COLO668 (cell line): ENCODE results near the gene KIF13A.
A peak's percentile ranks its signal among the peaks of the same experiment; 100 is the strongest.
"Not testable (repeated sequence)": the region's sequence is repeated elsewhere in the genome, so short reads cannot be mapped to it uniquely, and the experiment has no call there.

Experiments
- DNase-seq: peaks from one replicate; lab custom pipeline; 2025; ENCODE audit not compliant: unreplicated experiment; lab: John Stamatoyannopoulos, UW

KIF13A gene

GRCh38 chr6:17987447-17987696 lies at the start of gene KIF13A:
KIF13A (minus strand) TSS chr6:17987635; CDS start chr6:17987463, 172 bp downstream.
- DNase-seq, result peak; percentile 74

DNA sequence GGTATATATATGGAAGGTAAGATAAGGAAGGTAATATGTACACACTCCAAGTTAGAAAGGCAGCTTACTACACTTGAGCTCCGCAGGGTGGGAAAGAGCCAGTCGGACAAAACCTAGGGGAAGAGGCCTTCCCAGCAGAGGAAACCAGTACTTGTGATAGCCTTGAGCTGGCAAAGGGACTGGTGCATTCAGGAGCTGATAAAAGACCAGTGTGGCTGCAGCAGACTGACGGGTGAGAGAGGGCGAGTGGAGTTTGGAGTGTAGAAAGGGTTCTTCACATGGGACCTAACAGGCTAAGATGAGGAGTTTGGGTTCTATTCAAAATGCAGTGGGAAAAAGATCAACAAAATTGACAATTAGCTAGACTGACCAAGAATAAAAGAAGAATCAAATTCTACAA lies 49.3 kb upstream of the KIF13A start:
- no peak for DNase-seq

GRCh38 chr6:18035330-18035854 lies 48.0 kb upstream of the KIF13A start:
- DNase-seq, result no peak

- DNase-seq, result peak; percentile 33
These were observed 47.4 kb upstream of the KIF13A start for GRCh38 chr6:18034798-18035202.

GRCh38 chr6:18031680-18032256 lies 44.3 kb upstream of the KIF13A start:
- DNase-seq, result no peak

- DNase-seq, result no peak
These were observed 43.8 kb upstream of the KIF13A start for GRCh38 chr6:18031189-18031588.

GRCh38 chr6:18028332-18028731 lies 40.9 kb upstream of the KIF13A start:
- no peak for DNase-seq

GRCh38 chr6:18025596-18025995 lies 38.2 kb upstream of the KIF13A start:
- no peak for DNase-seq

DNA sequence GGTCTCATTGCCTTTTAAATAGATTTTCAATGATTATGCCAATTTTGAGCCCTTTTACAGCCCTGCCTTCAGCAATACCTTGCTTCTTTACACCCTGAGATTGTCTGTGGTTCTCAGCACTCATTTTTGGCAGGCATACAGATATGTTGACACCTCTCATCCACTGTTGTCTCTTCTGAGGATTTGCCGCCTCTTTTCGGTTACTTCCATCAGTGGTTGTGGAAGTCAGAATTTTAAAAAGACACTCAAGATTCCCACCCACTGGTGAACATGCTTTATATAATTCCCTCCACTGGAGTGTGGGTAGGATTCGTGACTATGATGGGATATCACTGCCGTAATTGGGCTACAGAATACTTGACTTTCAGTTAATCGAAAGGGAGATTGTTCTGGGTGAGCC lies 37.4 kb upstream of the KIF13A start:
- no peak for DNase-seq

- DNase-seq, result no peak
These were observed 36.5 kb upstream of the KIF13A start for GRCh38 chr6:18023891-18024290.

GRCh38 chr6:18022398-18023231 lies 35.2 kb upstream of the KIF13A start:
- DNase-seq, result no peak

DNA sequence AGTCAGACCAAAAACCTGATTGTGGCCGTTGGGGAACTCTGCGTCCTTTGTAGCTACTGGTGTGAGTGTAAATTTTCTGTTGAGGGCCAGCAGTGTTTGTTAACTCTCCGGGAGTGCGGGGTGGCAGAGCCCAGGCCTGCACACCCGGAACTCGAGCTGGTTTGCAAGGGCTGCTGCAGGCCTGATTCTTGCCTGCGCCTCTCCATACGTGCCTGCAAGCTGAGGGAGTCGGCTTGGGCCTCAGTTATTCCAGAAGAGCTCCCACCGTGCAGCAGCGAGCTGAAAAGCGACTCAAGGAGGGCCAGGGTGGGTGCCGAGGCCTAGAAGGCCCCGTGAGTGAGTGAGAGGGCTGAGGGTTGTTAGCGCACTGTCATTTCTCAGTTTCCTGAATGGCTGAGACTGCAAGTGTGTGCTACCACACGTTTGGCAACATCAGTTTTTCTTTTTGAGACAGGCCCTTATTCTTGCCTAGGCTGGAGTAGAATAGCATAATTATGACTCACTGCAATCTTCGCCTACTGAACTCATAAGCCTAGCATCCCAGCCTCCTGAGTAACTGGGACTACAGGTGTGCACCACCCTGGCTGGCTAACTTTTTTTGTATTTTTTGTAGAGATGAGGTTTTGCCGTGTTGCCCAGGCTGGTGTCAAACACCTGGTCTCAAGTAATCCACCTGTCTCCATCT lies 33.9 kb upstream of the KIF13A start:
- DNase-seq, result no peak

GRCh38 chr6:18020545-18020944 lies 33.1 kb upstream of the KIF13A start:
- not testable (repeated sequence) for DNase-seq

DNA sequence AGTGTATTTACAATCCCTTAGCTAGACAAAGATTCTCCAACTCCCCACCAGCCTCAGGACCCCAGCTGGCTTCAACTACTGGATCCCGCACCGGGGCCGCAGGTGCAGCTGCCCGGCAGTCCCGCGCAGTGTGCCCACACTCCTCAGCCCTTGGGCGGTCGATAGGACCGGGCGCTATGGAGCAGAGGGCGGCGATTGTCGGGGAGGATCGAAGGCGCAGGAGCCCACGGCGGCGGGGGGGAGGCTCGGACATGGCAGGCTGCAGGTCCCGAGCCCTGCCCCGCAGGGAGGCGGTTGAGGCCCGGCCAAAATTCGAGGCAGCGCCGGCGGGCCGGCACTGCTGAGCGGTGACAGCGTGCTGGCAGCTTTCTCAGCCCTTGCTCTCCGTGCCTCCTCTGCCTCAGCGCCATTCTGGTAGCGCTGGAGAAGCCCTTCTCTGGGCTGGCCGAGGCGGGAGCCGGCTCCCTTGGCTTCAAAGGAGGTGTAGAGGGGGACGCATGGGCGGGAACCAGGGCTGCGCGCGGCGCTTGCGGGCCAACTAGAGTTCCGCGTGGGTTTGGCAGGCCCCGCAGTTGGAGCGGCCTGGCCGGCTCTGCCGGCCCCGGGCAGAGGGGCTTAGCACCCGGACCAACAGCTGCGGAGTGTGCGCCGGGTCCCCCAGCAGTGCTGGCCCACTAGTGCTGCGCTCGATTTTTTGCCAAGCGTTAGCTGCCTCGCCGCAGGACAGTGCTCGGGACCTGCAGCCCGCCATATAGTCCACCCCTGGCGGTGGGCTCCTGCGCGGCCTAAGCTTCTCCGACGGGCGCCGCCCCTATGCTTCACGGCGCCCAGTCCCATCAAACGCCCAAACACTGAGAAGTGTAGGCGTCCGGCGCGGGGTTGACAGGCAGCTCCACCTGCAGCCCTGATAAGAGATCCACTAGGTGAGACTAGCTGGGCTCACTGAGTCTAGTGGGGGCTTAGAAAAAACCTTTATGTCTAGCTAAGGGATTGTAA lies 32.4 kb upstream of the KIF13A start:
- DNase-seq, result no peak

DNA sequence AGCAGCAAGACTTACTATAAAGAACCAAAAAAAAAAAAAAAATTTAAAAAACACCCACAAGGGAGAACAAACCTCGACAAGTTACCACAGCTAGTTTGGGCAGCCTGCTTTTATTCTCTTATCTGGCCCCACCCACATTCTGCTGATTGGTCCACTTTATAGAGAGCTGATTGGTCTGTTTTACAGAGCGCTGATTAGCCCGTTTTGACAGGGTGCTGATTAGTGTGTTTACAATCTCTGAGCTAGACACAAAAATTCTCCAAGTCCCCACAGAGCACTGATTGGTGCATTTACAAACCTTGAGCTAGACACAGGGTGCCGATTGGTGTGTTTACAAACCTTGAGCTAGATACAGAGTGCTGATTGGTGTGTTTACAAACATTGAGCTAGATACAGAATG lies 31.7 kb upstream of the KIF13A start:
- DNase-seq, result not testable (repeated sequence)

DNA sequence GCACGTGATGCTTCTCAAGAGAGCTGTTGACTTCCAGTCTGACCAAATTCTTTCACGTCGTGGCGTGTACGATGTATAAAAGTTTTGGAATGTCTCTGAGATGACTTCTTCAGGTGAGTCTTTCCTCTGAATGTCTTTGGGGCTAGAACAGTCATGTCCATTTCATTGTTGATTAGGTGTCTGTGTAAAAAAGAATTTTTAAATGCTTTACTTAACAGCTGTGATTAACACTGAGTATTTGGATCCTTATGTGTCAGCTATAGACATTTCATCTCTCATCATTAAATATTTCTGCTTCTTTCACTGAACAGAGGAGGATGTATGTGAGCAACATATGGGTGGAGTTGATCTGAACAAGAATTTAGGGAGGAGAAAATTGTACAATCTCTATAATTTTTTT lies 29.3 kb upstream of the KIF13A start:
- no peak for DNase-seq

GRCh38 chr6:18016133-18016532 lies 28.7 kb upstream of the KIF13A start:
- no peak for DNase-seq

DNA sequence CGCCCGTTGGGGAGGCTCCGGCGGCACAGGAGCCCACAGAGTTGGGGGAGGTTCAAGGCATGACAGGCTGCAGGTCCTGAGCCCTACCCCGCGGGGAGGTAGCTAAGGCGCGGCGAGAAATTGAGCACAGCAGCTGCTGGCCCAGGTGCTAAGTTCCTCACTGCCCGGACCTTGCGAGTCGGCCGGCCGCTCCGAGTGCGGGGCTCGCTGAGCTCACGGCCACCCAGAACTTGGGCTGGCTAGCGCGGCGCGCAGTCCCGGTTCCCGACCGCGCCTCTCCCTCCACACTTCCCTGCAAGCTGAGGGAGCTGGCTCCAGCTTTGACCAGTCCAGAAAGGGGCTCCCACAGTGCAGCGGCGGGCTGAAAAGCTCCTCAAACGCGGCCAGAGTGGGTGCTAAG lies 23.9 kb upstream of the KIF13A start:
- no peak for DNase-seq

DNA sequence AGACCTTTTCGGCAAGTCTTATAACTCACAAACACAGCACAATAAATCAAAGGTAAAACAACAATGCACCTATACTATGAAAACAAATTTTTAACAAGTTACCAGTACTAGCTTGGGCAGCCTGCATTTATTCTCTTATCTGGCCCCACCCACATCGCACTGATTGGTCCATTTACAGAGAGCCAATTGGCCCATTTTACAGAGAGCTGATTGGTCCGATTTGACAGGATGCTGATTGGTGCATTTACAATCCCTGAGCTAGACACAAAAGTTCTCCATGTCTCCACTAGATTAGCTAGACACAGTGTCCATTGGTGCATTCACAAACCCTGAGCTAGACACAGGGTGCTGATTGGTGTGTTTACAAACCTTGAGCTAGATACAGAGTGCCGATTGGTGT lies 23.1 kb upstream of the KIF13A start:
- not testable (repeated sequence) for DNase-seq

- no peak for DNase-seq
These were observed 17.0 kb upstream of the KIF13A start for GRCh38 chr6:18004256-18004985.
